ENCODE measurements around the gene NCKAP5. TPM values are rescaled to one million over a fixed set of nuclear protein-coding genes. Genes with fewer than 3 reads are reported as not detected.

The NCKAP5 gene
- total RNA-seq, 1 donor from 2014 or later = 0.46 TPM

DNA sequence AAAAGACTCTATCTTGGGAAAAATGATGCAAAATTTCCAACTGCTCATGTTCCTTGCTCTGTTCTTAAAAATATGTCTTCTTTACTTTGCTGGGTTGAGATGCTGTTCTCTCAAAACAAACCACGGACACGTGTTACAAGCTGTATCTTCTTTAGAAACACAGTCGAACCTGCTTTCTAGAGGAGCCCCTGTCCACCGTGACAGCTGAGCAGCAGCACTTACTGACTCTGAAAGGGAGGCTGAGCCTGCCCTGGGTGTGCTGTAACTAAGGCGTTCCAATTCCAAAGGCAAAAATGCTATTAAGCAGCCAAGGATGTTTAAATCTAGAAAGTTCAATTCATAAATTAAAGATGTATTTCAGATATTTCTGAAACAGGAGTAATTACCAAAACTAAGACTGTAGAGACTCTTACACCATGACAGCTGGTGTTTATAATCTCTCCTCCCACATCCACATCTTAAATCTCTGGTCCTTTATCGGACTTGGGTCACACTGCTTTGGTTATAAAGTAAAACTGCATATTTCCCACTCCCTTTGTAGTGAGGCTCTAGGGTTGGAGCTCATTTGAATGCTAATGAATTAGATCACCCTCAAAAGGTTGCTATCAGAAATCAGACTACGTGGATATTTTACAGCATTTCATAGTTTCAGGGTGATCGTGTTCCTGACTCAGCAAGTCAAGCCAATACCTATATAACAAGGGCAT is 617.1 kb downstream of the NCKAP5 start:
- Mint-ChIP-seq H3K4me1 (ENCODE audit: unreplicated experiment) (no peaks in the 10 kb centered on the region), H3K36me3 (ENCODE audit: unreplicated experiment) (no peaks in the 10 kb centered on the region), H3K4me3 (ENCODE audit: unreplicated experiment) (no peak overlapping the region), H3K27me3 (ENCODE audit: unreplicated experiment) (no peaks in the 10 kb centered on the region), H3K9me3 (ENCODE audit: unreplicated experiment) (peaks cover 5% of the 10 kb centered on the region), H3K27ac (ENCODE audit: unreplicated experiment) (no peak overlapping the region)
- TF ChIP-seq CTCF (IDR thresholded peaks at IDR 0.05) = no peak
- DNase-seq (ENCODE audit: extremely low spot score, unreplicated experiment) = no peak

DNA sequence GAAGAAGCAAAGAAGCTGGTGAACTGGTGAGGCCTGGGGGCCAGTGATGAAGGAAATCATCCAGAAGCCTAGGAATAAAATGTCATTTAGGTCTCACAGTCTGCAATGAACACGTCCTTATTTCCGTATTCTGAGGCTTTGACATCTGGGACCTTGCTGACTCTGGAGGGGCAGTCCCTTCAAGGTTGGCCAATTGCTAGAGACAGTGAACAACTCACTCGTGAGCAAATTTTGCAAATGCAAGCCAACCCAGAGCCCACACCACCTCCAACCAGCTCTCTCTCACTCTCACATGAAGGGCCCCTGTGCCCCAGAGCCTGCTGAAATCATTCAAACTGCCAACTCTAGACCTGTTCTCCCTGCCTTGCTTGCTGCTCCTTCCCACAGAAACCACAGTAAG is 619.2 kb downstream of the NCKAP5 start:
- no peak overlapping the region for H3K4me3 Mint-ChIP-seq (ENCODE audit: unreplicated experiment)
- H3K27ac Mint-ChIP-seq (ENCODE audit: unreplicated experiment) = no peak overlapping the region
- no peaks in the 10 kb centered on the region for H3K36me3 Mint-ChIP-seq (ENCODE audit: unreplicated experiment)
- peaks cover 5% of the 10 kb centered on the region for H3K9me3 Mint-ChIP-seq (ENCODE audit: unreplicated experiment)
- no peak for TF ChIP-seq CTCF (IDR thresholded peaks at IDR 0.05)
- DNase-seq (ENCODE audit: extremely low spot score, unreplicated experiment) = no peak
- no peaks in the 10 kb centered on the region for H3K27me3 Mint-ChIP-seq (ENCODE audit: unreplicated experiment)
- no peaks in the 10 kb centered on the region for H3K4me1 Mint-ChIP-seq (ENCODE audit: unreplicated experiment)

- no peak for TF ChIP-seq CTCF (IDR thresholded peaks at IDR 0.05)
- Mint-ChIP-seq H3K27ac (ENCODE audit: unreplicated experiment) (no peak overlapping the region), H3K36me3 (ENCODE audit: unreplicated experiment) (no peaks in the 10 kb centered on the region), H3K27me3 (ENCODE audit: unreplicated experiment) (no peaks in the 10 kb centered on the region), H3K9me3 (ENCODE audit: unreplicated experiment) (no peaks in the 10 kb centered on the region), H3K4me1 (ENCODE audit: unreplicated experiment) (no peaks in the 10 kb centered on the region), H3K4me3 (ENCODE audit: unreplicated experiment) (no peak overlapping the region)
- no peak for DNase-seq (ENCODE audit: extremely low spot score, unreplicated experiment)
Measured at GRCh38 chr2:132948211-132948610, 620.1 kb downstream of the NCKAP5 start.

DNA sequence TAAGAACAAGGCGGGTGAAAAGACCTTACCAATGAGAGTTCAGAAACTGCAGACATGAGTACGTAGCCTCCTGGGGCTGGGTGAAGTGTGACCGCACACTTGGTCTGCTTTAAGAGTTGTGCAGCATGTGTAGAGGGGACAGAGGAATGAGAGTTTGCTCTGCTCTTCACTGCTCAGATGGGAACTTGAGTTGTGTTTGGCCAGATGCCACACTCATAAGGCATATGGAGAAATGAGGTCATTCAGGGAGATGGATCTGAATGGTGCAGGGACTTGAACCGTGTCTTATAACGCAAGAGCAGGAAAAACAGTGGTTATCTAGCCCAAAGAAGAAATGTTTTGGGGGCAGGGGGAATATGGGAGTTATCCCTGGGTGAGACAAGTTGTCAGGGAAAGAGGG is 624.4 kb downstream of the NCKAP5 start:
- H3K4me1 Mint-ChIP-seq (ENCODE audit: unreplicated experiment) = no peaks in the 10 kb centered on the region
- H3K9me3 Mint-ChIP-seq (ENCODE audit: unreplicated experiment) = no peaks in the 10 kb centered on the region
- no peak for DNase-seq (ENCODE audit: extremely low spot score, unreplicated experiment)
- H3K27ac Mint-ChIP-seq (ENCODE audit: unreplicated experiment) = no peak overlapping the region
- no peaks in the 10 kb centered on the region for H3K27me3 Mint-ChIP-seq (ENCODE audit: unreplicated experiment)
- no peaks in the 10 kb centered on the region for H3K36me3 Mint-ChIP-seq (ENCODE audit: unreplicated experiment)
- TF ChIP-seq CTCF (IDR thresholded peaks at IDR 0.05) = no peak
- no peak overlapping the region for H3K4me3 Mint-ChIP-seq (ENCODE audit: unreplicated experiment)

- no peaks in the 10 kb centered on the region for H3K9me3 Mint-ChIP-seq (ENCODE audit: unreplicated experiment)
- no peaks in the 10 kb centered on the region for H3K4me1 Mint-ChIP-seq (ENCODE audit: unreplicated experiment)
- no peaks in the 10 kb centered on the region for H3K27me3 Mint-ChIP-seq (ENCODE audit: unreplicated experiment)
- H3K4me3 Mint-ChIP-seq (ENCODE audit: unreplicated experiment) = no peak overlapping the region
- no peaks in the 10 kb centered on the region for H3K36me3 Mint-ChIP-seq (ENCODE audit: unreplicated experiment)
- DNase-seq (ENCODE audit: extremely low spot score, unreplicated experiment) = no peak
- no peak for TF ChIP-seq CTCF (IDR thresholded peaks at IDR 0.05)
- H3K27ac Mint-ChIP-seq (ENCODE audit: unreplicated experiment) = no peak overlapping the region
Measured at GRCh38 chr2:132941296-132942020, 626.8 kb downstream of the NCKAP5 start.

Data from osteocyte (in vitro differentiated cells).